Body of pancreas (tissue), 4 donors: ENCODE measurements around the gene ADAMTSL2. TPM values are rescaled to one million over a fixed set of nuclear protein-coding genes. Genes with fewer than 3 reads are reported as not detected.

Source experiments
- ATAC-seq: fragments of 150-250 bp; one replicate; pipeline ENCODE4 v1.9.1; 2016
- DNase-seq, 4 donors: peaks; one replicate each; pipeline ENCODE4 v3.0.0-alpha.2; 2019
- H3K27ac ChIP-seq, 4 donors: fragments of 200-600 bp; sonication (generic); 1 replicate in 3 of 4; 2 replicates in 1 of 4; pipeline versions ENCODE4 v1.5.1 to v1.6.1; 2016 to 2019; ENCODE audit warnings: mild to moderate bottlenecking in 1 of 4, mixed read lengths in 1 of 4, moderate library complexity in 1 of 4
- H3K27me3 ChIP-seq, 2 donors: fragments of 200-600 bp; sonication (generic); one replicate each; pipeline ENCODE4 v1.6.0; 2016; ENCODE audit warnings: mild to moderate bottlenecking in 1 of 2
- H3K36me3 ChIP-seq, 2 donors: fragments of 200-600 bp; sonication (generic); replicated peaks in 1 of 2; 2 replicates each; pipeline ENCODE4 v1.5.1; 2016; ENCODE audit warnings: low read depth in 2 of 2; ENCODE audit not compliant: insufficient read depth in 1 of 2
- H3K4me1 ChIP-seq: fragments of 200-600 bp; sonication (generic); one replicate; pipeline ENCODE4 v1.6.0; 2016
- H3K4me3 ChIP-seq, 2 donors: fragments of 200-600 bp; sonication (generic); 1 replicate in 1 of 2; 2 replicates in 1 of 2; pipeline ENCODE4 v1.5.1; 2016 to 2019
- H3K9me3 ChIP-seq, 3 donors: fragments of 200-600 bp; sonication (generic); 1 replicate in 2 of 3; 2 replicates in 1 of 3; pipeline ENCODE4 v1.5.1; 2016
- POLR2A ChIP-seq, 3 donors: fragments of 450-650 bp; IDR thresholded peaks; one replicate each; pipeline ENCODE4 v1.6.1; 2016; ENCODE audit warnings: antibody characterized with exemption in 3 of 3, mild to moderate bottlenecking in 2 of 3
- WGBS, 2 donors: methylation state at CpG; one replicate each; pipeline ENCODE4 v1.1.5; 2017; 5-methylcytosine and 5-hydroxymethylcytosine counted together
- intact Hi-C: fragments of 100-400 bp; cut with DNase I; formaldehyde crosslinking; loops from one replicate; pipeline ENCODE4 v1.15.1; 2023
- total RNA-seq, 2 donors: library from RNA; depleted of rRNA; stranded (reverse); fragments of >200 nt; gene quantifications; one replicate each; pipeline ENCODE4 v1.1.0, GENCODE V29; 2016
- TF ChIP-seq, protein P1 (sequence below), 7 experiments: fragments of 450-650 bp in 4 of 7; fragments of 200-600 bp in 3 of 7; sonication (generic) in 3 of 7; IDR thresholded peaks; one replicate each; pipeline ENCODE4 v1.5.1; 2016 to 2019; ENCODE audit warnings: antibody characterized with exemption in 7 of 7

The ADAMTSL2 gene
- total RNA-seq, 2 donors from 2014 or later = 4.2 to 21.8 TPM

DNA sequence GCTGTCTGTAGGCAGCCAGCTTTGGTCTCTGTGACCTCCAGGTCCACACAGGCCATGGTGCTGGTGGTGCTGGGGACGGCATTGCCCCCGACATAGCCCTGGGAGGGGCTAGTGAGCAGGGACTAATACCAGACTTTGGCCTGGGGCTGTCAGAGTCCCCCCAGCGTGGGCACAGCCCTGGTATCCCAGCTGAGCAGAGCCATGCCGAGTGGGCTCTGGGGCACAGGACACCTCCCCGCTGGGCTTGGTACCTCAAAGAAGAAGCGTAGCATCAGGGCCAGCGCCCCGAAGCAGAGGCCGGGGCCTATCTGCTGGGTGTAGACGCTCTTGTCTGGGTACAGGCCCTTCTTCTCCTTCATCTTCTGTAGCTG lies 19.3 kb upstream of the ADAMTSL2 start:
- intact Hi-C loops = no loop called here
- ATAC-seq (no peak), DNase-seq (no peak)
- Histone ChIP-seq H3K36me3 (no peaks in the 10 kb centered on the region), H3K4me1 (peaks cover 4% of the 10 kb centered on the region), H3K9me3 (no peaks in the 10 kb centered on the region), H3K27ac (no peak overlapping the region), H3K27me3 (no peaks in the 10 kb centered on the region), H3K4me3 (no peak overlapping the region)
- TF ChIP-seq, protein P1, sequence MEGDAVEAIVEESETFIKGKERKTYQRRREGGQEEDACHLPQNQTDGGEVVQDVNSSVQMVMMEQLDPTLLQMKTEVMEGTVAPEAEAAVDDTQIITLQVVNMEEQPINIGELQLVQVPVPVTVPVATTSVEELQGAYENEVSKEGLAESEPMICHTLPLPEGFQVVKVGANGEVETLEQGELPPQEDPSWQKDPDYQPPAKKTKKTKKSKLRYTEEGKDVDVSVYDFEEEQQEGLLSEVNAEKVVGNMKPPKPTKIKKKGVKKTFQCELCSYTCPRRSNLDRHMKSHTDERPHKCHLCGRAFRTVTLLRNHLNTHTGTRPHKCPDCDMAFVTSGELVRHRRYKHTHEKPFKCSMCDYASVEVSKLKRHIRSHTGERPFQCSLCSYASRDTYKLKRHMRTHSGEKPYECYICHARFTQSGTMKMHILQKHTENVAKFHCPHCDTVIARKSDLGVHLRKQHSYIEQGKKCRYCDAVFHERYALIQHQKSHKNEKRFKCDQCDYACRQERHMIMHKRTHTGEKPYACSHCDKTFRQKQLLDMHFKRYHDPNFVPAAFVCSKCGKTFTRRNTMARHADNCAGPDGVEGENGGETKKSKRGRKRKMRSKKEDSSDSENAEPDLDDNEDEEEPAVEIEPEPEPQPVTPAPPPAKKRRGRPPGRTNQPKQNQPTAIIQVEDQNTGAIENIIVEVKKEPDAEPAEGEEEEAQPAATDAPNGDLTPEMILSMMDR (IDR thresholded peaks at IDR 0.05) = no peak
- TF ChIP-seq POLR2A (IDR thresholded peaks at IDR 0.05) = no peak
- WGBS, 2 donors = 89 to 93% methylated on average over 2 to 10 of the region's 10 CpGs

DNA sequence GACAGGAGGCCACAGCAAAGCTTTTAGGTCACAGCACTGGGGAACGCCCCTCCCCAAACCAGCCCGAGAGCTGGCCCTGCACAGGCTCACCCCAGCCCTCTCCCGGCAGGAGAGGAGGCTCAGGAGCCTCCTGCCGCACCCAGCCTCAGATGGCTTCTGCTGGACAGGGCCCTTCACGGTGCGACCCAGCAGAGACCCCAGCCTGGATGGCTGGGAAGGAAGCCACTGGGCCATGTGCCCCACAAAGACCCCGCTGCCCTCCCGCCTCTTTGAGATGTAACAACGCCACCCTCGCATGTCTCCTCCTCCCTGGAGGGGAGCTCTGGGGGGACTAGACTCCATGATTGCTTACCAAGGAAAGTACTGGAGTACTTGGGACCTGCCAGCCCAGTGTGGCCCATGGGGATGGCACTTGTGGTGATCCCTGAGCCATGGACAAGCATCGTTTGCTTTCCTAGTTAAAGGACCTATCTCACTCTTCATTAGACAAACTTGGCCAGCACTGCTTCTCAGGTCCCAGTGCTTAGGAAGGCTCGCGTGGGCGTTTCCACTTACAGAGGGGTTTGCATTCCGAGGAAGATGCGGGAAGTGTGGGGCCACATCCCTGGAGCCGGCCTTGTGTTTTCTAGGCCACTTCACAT lies 18.8 kb upstream of the ADAMTSL2 start:
- TF ChIP-seq POLR2A (IDR thresholded peaks at IDR 0.05) = no peak
- TF ChIP-seq, protein P1 (IDR thresholded peaks at IDR 0.05) = no peak
- no peak for ATAC-seq
- Histone ChIP-seq H3K4me3 (no peak overlapping the region), H3K36me3 (no peaks in the 10 kb centered on the region), H3K9me3 (no peaks in the 10 kb centered on the region), H3K4me1 (peaks cover 9% of the 10 kb centered on the region), H3K27me3 (no peaks in the 10 kb centered on the region), H3K27ac (no peak overlapping the region)
- no peak for DNase-seq
- 79 to 88% methylated on average over 7 to 17 of the region's 17 CpGs for WGBS, 2 donors
- intact Hi-C loops = no loop called here

- Histone ChIP-seq H3K27ac (no peak overlapping the region), H3K9me3 (no peaks in the 10 kb centered on the region), H3K4me3 (no peak overlapping the region), H3K4me1 (peaks cover 13% of the 10 kb centered on the region), H3K36me3 (no peaks in the 10 kb centered on the region), H3K27me3 (no peaks in the 10 kb centered on the region)
- DNase-seq (no peak), ATAC-seq (no peak)
- TF ChIP-seq, protein P1 (IDR thresholded peaks at IDR 0.05) = no peak
- TF ChIP-seq POLR2A (IDR thresholded peaks at IDR 0.05) = no peak
- intact Hi-C loops = no loop called here
- WGBS, 2 donors = 83 to 86% methylated on average over 7 to 9 of the region's 11 CpGs
These were observed 18.1 kb upstream of the ADAMTSL2 start for GRCh38 chr9:133516256-133516960.

DNA sequence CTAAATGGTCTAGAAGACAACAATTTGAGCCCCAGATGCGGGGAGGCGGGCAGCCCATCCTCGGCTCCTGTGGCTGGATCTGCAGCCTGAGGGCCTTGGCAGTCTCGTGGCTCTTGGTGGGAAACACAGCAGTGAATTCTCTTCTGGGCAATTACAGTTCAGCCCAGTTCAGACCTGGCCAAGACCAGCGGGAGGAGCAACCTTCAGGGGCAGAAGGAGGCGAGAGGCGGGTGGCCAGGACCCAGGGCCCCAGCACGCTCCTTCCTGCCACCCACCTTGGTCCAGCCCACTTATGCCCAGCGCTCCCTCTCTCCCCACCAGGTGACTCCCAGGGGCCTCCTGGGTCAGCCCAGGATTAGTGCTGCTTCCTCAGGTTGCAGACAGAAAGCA lies 17.5 kb upstream of the ADAMTSL2 start:
- Histone ChIP-seq H3K4me1 (peaks cover 19% of the 10 kb centered on the region), H3K9me3 (no peaks in the 10 kb centered on the region), H3K27me3 (no peaks in the 10 kb centered on the region), H3K4me3 (no peak overlapping the region), H3K36me3 (no peaks in the 10 kb centered on the region), H3K27ac (no peak overlapping the region)
- TF ChIP-seq, protein P1 (IDR thresholded peaks at IDR 0.05) = no peak
- DNase-seq = no peak
- WGBS, 2 donors = 88 to 91% methylated on average over 3 to 9 of the region's 9 CpGs
- ATAC-seq = no peak
- intact Hi-C loops = no loop called here

DNA sequence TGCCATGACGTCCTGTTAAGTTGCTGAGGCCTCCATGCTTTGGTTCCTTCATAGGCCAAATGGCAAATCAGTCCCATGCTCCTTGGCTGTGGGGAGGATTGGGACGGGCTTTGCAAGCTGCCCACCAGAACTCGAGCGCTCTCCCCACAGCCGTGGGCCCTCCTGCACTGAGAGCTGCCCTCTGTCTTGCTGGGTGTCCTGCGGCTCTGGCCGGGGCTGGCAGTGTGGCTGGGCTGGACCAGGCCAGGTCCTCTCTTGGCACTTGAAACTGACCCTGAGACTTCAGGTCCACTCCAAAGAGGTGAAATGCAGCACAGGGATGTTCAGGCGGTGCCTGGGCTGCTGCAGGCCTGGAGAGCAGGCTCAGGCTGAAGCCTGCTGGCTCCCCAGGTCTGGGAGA lies 16.8 kb upstream of the ADAMTSL2 start:
- no peaks in the 10 kb centered on the region for H3K9me3 ChIP-seq
- ATAC-seq = no peak
- H3K36me3 ChIP-seq = no peaks in the 10 kb centered on the region
- H3K4me1 ChIP-seq = peaks cover 26% of the 10 kb centered on the region
- no peaks in the 10 kb centered on the region for H3K27me3 ChIP-seq
- DNase-seq = no peak
- H3K27ac ChIP-seq = no peak overlapping the region
- WGBS, 2 donors = 77% methylated on average over 5 to 8 of the region's 8 CpGs
- H3K4me3 ChIP-seq = no peak overlapping the region
- TF ChIP-seq POLR2A (IDR thresholded peaks at IDR 0.05) = no peak
- TF ChIP-seq, protein P1 (IDR thresholded peaks at IDR 0.05) = no peak
- intact Hi-C loops = no loop called here
